ENCODE data around the gene KRT74. TPM values are rescaled to one million over a fixed set of nuclear protein-coding genes. Genes with fewer than 3 reads are reported as not detected.

KRT74 gene
- total RNA-seq, 1 donor: not detected

DNA sequence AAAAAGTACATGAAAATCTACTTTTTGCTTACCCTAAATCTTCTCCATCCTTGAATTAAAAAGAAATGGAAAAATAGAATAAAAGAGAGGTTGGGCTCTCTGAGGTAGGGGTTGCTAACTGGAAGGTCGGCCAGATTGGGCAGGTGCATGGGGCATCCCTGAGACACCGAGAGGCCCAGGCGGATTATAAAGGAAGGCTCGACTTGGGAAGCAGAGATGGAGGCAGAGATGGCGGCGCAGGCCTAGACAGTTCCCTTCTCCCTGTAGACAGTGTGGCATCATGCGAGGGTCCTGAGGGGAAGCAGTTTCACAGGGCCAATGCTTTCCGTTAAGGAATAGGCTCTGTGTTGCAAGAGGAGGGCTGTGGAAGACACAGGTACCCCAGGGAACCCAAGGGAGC lies 3.7 kb upstream of the KRT74 start:
- no peak for DNase-seq (ENCODE audit: low read depth in 2 of 3, low spot score in 2 of 3)

GRCh38 chr12:52575948-52576347 lies 2.3 kb upstream of the KRT74 start:
- DNase-seq (ENCODE audit: low read depth in 2 of 3, low spot score in 2 of 3): no peak

DNA sequence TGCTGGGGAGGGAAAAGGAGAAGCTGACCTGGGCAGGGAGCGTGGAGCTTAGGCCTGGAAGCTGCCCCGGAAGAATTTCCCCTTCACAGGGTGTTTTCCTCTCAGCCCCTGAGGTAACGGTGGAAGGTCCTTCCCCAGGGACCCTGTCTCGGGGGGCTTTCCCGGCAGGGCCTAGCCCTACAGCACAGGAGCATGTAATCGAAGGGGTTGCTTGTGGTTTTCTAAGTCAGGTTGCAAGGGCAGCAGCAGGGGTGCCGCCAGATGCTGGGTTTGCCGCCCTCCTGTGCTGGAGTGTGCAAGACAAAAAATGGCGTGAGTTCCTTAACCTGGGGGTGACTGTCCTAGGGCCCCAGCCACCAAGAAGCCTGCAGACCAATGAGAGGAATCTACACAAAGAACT lies 1.6 kb upstream of the KRT74 start:
- no peak for DNase-seq (ENCODE audit: low read depth in 2 of 3, low spot score in 2 of 3)

DNA sequence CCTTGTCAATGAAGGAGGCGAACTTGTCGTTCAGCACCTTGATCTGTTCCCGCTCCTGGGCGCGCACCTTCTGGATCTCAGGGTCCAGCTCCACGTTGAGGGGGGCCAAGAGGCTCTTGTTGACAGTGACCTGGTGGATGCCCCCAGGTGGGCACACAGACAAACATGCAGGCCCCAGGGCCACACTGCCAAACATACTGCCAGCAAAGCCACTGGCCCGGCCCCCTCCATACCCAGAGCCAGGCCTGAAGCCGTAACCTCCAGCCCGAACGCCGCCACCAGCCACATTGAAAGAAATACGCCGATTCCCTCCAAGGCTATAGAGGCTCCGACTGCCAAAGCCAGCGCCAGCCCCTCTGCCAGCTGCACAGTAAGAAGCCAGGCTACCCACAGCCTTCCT lies 337 bp downstream of the KRT74 start:
- DNase-seq (ENCODE audit: low read depth in 2 of 3, low spot score in 2 of 3): no peak

DNA sequence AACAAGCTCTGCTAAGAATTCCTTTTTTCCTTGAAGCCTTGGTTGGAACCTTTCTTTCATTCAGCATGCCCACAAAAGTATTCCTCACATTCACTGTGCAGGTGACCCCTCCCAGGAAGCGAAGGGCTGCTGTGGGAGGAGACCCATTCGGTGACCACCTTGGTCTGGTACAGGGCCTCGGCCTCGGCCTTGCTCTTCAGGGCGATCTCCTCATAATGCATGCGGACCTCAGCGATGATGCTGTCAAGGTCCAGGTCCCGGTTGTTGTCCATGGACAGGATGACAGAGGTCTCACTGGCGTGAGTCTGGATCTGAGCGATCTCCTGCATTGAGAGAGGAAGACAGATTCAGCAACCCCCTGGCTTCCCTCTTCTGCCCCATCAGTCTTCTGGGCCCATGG lies 3.1 kb downstream of the KRT74 start:
- no peak for DNase-seq (ENCODE audit: low read depth in 2 of 3, low spot score in 2 of 3)

GRCh38 chr12:52568111-52568510 lies 5.5 kb downstream of the KRT74 start:
- no peak for DNase-seq (ENCODE audit: low read depth in 2 of 3, low spot score in 2 of 3)

DNA sequence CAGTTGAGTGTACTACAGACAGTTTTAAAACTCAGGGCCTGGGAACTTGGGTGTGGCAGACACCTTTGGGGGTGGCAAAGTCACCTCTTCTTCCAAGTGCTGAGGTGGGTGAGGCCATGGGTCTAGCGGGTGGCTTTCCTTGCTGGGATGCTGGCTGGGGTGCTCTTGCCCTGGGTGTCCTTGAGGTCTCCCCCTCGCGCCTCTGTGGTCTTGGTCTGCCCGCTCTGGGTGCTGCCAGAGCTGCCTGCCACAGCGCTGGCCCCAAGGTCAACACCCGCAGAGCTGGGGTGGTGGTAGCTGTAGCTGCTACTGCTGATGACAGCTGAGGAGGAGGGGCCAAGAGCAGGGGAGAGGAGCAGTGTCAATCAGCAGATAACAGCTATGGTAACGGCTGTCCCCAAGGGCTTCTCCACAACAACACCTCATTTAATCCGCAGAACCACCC lies 6.8 kb downstream of the KRT74 start:
- no peak for DNase-seq (ENCODE audit: low read depth in 2 of 3, low spot score in 2 of 3)

DNA sequence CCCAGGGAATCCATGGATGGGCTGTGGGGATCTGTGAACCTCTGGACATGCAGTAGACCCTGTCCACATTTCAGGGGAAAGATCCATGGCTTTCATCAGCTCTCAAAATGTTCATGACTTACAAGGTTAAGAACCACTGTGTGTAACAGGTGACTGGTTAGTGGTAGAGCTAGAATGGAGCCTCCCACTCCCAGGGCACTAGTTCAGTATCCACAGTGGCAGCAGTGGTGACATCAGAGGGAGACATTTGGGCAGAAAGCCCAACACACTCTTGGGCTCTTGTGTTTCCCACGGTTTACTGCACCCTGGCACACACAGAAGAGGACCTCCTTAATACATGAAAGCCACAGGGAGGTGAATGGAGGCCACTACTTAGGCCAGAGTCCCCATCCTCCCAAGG lies 9.1 kb downstream of the KRT74 start:
- DNase-seq (ENCODE audit: low read depth in 2 of 3, low spot score in 2 of 3): no peak

DNA sequence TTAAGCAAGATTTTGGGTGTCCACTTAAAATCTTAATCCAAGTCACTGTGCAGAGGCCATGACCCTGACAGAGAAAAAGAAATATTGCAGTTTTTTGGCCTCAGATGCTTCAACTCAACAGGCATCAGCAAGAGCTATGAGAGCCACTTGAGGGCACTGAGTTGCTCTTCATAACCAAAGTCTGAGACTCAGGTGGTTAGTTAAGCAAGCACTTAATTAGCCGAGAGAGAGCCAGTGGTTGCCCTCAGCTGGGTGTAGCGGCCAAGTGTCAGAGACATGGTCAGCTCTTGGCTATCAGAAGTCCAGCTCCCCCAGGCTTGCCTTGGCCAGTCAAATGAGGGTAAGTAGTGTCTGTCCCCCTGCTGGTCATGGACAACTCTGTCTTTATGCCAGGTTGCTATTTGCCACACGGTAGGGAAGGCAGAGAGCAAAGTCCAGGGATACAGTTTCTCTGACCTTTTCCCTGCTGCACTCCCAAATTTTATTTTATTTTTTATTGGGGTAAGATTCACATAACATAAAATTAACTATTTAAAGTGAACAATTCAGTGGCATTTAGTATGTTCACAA lies 11.7 kb downstream of the KRT74 start:
- no peak for DNase-seq (ENCODE audit: low read depth in 2 of 3, low spot score in 2 of 3)

GRCh38 chr12:52559979-52560378 lies 13.7 kb downstream of the KRT74 start:
- no peak for DNase-seq (ENCODE audit: low read depth in 2 of 3, low spot score in 2 of 3)

DNA sequence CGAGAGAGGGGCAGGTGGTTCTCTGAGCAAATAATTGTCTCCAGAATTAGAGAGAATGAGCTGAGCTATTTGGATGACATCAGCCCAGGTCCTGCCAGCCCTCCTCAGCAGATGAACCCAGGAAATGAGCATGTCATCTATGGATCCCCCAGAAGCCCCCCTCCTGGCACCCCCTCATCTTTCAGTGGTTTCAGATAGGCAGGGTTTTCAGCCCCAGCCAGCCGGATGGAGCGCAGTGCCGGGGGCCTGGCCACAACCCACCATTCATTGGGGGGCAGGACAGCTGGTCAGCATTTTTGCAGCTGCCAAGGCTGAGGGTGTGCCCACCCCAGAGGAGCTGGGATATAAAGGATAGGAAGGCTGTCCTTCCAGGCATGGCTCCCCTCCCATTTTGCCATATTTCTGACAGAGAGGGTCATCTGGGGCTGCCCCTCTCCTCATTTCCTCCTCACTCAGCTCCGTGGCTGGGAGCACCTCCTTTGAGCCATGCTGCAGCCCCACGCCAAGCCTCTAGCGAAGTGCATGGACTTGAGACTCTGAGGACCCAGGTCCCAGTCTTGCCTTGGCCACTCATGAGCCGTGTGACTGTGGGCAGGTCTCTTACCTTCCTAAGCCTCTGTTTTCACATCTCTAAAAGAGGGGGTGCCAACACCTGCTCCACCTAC lies 14.7 kb downstream of the KRT74 start:
- DNase-seq (ENCODE audit: low read depth in 2 of 3, low spot score in 2 of 3): no peak

- no peak for DNase-seq (ENCODE audit: low read depth in 2 of 3, low spot score in 2 of 3)
Measured at GRCh38 chr12:52557476-52557875, 16.2 kb downstream of the KRT74 start.

GRCh38 chr12:52555577-52555976 lies 18.1 kb downstream of the KRT74 start:
- DNase-seq (ENCODE audit: low read depth in 2 of 3, low spot score in 2 of 3): no peak

DNA sequence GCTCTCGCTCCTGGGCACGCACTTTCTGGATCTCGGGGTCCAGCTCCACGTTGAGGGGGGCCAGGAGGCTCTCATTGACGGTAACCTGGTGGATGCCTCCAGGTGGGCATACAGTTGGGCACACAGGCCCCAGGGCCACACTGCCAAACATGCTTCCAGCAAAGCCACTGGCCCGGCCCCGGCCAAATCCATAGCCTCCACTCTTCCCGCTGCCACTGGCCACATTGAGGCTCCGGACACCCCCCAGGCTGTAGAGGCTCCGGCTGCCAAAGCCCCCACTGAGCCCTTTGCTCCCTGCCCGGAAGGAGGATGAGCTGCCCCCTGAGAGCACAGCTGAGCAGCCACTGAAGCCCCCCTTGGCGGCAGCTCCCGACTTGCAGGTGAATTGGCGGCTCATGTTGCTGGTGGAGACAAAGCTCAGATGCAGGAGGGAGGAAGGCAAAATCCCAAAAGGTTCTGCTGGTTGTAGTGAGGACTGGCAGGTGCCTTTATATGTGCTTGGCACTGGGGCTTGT lies 20.9 kb downstream of the KRT74 start, which contains the start of gene KRT71:
KRT71 (minus strand) TSS at position 465 of the 515 bp plus-strand sequence; CDS start at position 397, 68 bp downstream.
- no peak for DNase-seq (ENCODE audit: low read depth in 2 of 3, low spot score in 2 of 3)

DNA sequence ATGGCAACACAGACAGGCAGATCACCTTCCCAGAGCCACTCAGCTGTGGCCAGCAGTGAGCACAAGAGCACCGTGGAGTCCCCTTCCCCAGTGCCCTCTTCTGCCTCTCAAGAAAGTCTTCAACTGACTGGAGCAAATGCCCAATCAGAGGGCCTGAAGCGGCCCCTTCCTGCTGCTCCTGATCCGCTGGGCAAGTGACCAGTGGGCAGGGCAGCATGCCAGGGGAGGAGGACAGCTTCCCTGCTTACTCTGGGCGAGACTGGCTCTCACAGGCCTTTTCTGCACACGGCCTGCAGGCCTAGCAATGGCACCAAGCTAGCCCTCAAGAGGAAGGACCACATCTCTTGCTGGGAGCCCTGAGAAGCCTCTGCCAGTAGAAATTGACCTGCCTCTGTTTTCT lies 21.6 kb downstream of the KRT74 start:
- DNase-seq (ENCODE audit: low read depth in 2 of 3, low spot score in 2 of 3): no peak

DNA sequence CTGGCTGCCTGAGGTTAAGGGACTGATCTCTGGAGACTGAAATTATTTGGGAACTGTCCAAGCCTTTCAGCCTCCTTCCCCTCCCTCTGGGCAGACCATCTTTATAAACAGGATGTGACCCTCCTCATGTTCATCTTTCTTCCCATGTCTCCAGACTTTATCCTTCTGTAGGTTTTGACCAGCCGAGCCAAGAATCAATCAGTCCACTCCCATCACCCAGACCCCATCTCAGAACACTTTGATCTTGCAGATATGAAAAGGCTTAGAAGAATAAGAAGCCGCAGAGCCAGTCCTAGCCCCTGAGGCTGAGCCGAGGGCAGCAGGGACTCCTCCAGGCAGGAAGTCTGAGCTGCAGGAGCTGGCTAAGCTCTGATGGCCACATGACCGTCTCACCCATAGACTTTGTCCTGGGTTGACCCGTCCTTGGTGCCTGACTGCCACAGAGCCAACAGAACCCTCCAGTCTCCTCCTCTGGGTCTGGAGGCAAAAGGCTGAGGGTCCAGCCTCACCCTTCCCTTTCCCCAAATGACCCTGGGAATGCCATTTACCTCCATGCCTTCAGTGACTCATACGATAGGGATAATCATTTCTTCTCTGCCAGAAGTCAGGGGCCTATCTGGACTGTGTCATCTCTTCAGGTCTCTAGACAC lies 22.3 kb downstream of the KRT74 start:
- no peak for DNase-seq (ENCODE audit: low read depth in 2 of 3, low spot score in 2 of 3)

GRCh38 chr12:52546126-52546525 lies 27.5 kb downstream of the KRT74 start:
- DNase-seq (ENCODE audit: low read depth in 2 of 3, low spot score in 2 of 3): no peak

- no peak for DNase-seq (ENCODE audit: low read depth in 2 of 3, low spot score in 2 of 3)
Measured at GRCh38 chr12:52543985-52544883, 29.4 kb downstream of the KRT74 start.

- DNase-seq (ENCODE audit: low read depth in 2 of 3, low spot score in 2 of 3): no peak
Measured at GRCh38 chr12:52542785-52543318, 30.8 kb downstream of the KRT74 start.

- DNase-seq (ENCODE audit: low read depth in 2 of 3, low spot score in 2 of 3): no peak
Measured at GRCh38 chr12:52542157-52542556, 31.5 kb downstream of the KRT74 start.

- no peak for DNase-seq (ENCODE audit: low read depth in 2 of 3, low spot score in 2 of 3)
Measured at GRCh38 chr12:52541709-52542108, 31.9 kb downstream of the KRT74 start.

All from hematopoietic multipotent progenitor cell (in vitro differentiated cells).